Measurements from ENCODE around the gene KRTDAP. TPM values are rescaled to one million over a fixed set of nuclear protein-coding genes. Genes with fewer than 3 reads are reported as not detected.

KRTDAP gene
- total and polyA plus RNA-seq, 9 of the 15 experiments (the other 6 are each of a cell fraction or from before 2014, with no cell fraction given) = not detected

GRCh38 chr19:35519291-35519690 lies 29.0 kb upstream of the KRTDAP start (continued):
- TF ChIP-seq CREB1 (IDR thresholded peaks at IDR 0.05) (no peak), CREB1 (CRISPR knock-in tag; IDR thresholded peaks at IDR 0.05) (no peak), MYC (IDR thresholded peaks at IDR 0.05; ENCODE audit: low read depth, low read length) (no peak), MYC (CRISPR knock-in tag; IDR thresholded peaks at IDR 0.05; ENCODE audit: borderline replicate concordance, low read depth) (no peak), SAFB2 (IDR thresholded peaks at IDR 0.05; ENCODE audit: borderline replicate concordance, low read depth, low read length, severe bottlenecking) (no peak), CHD1 (IDR thresholded peaks at IDR 0.05; ENCODE audit: low read length) (no peak), CTCFL (IDR thresholded peaks at IDR 0.05; ENCODE audit: borderline replicate concordance, insufficient read depth, low read depth, low read length, poor library complexity, severe bottlenecking) (no peak), POLR2H (tag; IDR thresholded peaks at IDR 0.05; ENCODE audit: low read depth) (no peak), ZNF282 (CRISPR knock-in tag; IDR thresholded peaks at IDR 0.05) (no peak)

- H3K79me2 ChIP-seq (ENCODE audit: control insufficient read depth, insufficient read depth, low read length) = no peaks in the 10 kb centered on the region
- in situ Hi-C loops (cut with MboI) (no loop called here), intact Hi-C loops (cut with micrococcal nuclease) (no loop called here)
- H2AFZ ChIP-seq (ENCODE audit: low read depth, low read length) = no peak overlapping the region
- no peak overlapping the region for H3K27ac ChIP-seq (ENCODE audit: extremely low read depth, low read depth, low read length)
- no peak for FAIRE-seq
- WGBS (ENCODE audit: insufficient coverage, low coverage, missing lambda C conversion rate) = 2% methylated on average over 6 of the region's 6 CpGs
- H3K27me3 ChIP-seq (ENCODE audit: control insufficient read depth in 2 of 2, insufficient read depth in 2 of 2, low read length in 2 of 2) = peaks cover 19 to 59% of the 10 kb centered on the region in 2 experiments; a peak in 4 of 5 replicates
- ChIA-PET CTCF (ENCODE audit: low intra/inter-chr PET ratio) (no interaction called here), POLR2A (interaction anchor here (1.0 kb wide), 1 partner anchor 8 kb away, joined by 3 read pairs; no protein-coding TSS in a partner anchor)
- H3K4me2 ChIP-seq (ENCODE audit: insufficient read depth, low read length) = no peak overlapping the region
- H3K9me1 ChIP-seq (ENCODE audit: control insufficient read depth, insufficient read depth, low read length) = no peaks in the 10 kb centered on the region
- no peaks in the 10 kb centered on the region for H3K36me3 ChIP-seq (ENCODE audit: control insufficient read depth, insufficient read depth, low read length)
- no peaks in the 10 kb centered on the region for H3K9me3 ChIP-seq (replicated peaks; ENCODE audit: control insufficient read depth, insufficient read depth, low read depth, low read length)
- no peak overlapping the region for H3K4me3 ChIP-seq
- H3K4me1 ChIP-seq (replicated peaks in 1 of 2; ENCODE audit: control insufficient read depth in 2 of 2, insufficient read depth in 2 of 2, low read length in 2 of 2) = peaks cover 0 to 13% of the 10 kb centered on the region in 2 experiments; a peak in 4 of 5 replicates
- H3K9ac ChIP-seq (ENCODE audit: insufficient read depth in 1 of 2, low read depth in 2 of 2, low read length in 2 of 2) = no peak overlapping the region
- no TSS peak for BruUV-seq (replicated peaks)
- H4K20me1 ChIP-seq (replicated peaks; ENCODE audit: control insufficient read depth, insufficient read depth, low read length) = peaks cover 7% of the 10 kb centered on the region; the same call in 1 of the 2 replicates
- DNase-seq (ENCODE audit: extremely low read depth in 1 of 4, low spot score in 3 of 4) = no peak
- no peak for ATAC-seq
- TF ChIP-seq POU5F1 (IDR thresholded peaks at IDR 0.05; ENCODE audit: borderline replicate concordance, low read depth, low read length, partially characterized antibody) (no peak), MEF2D (tag; conservative IDR thresholded peaks at IDR 0.05; ENCODE audit: low read depth) (no peak), ZFP1 (CRISPR knock-in tag; IDR thresholded peaks at IDR 0.05) (no peak), THAP12 (CRISPR knock-in tag; IDR thresholded peaks at IDR 0.05) (no peak), KDM1A (IDR thresholded peaks at IDR 0.05) (no peak), THRB (CRISPR knock-in tag; conservative IDR thresholded peaks at IDR 0.05) (no peak), ZNF354B (CRISPR knock-in tag; IDR thresholded peaks at IDR 0.05) (no peak), ZNF347 (CRISPR knock-in tag; IDR thresholded peaks at IDR 0.05; ENCODE audit: low read depth) (no peak), ZNF507 (tag; conservative IDR thresholded peaks at IDR 0.05) (no peak)
These were observed 28.0 kb upstream of the KRTDAP start for GRCh38 chr19:35518313-35518712.

Measured in K562 (cell line).